Measurements from ENCODE around the gene KIRREL1.
A peak's percentile ranks its signal among the peaks of the same experiment; 100 is the strongest.

The KIRREL1 gene

DNA sequence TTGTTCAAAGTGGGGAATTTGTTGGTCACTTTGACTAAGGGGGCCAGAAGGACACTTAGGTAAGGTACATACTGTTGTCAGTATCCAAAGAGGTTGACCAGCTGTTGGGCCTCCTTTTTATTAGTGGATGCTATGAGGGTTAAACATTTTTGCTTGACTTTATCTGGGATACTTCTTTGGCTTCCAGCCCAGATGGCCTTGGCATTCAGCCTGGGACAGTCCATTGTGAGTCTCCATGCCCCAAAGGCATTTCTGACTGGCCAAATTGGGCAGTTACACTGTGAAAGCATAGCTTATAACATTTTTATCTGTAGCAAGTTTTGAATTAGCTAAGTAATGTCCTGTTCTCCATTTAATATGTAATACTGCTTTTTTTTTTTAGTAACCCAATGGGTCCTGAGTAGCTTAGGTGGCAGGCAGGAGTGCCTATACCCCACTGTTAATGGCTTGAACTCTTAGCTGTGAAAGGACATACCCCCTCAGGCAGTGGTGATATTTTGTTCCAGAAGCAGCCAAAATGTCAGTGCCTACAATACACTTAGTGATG, 151.8 kb downstream of the KIRREL1 start:
- H3K4me3 ChIP-seq (ENCODE audit: low read depth, low read length) = no peak overlapping the region
- TF ChIP-seq, protein P1, sequence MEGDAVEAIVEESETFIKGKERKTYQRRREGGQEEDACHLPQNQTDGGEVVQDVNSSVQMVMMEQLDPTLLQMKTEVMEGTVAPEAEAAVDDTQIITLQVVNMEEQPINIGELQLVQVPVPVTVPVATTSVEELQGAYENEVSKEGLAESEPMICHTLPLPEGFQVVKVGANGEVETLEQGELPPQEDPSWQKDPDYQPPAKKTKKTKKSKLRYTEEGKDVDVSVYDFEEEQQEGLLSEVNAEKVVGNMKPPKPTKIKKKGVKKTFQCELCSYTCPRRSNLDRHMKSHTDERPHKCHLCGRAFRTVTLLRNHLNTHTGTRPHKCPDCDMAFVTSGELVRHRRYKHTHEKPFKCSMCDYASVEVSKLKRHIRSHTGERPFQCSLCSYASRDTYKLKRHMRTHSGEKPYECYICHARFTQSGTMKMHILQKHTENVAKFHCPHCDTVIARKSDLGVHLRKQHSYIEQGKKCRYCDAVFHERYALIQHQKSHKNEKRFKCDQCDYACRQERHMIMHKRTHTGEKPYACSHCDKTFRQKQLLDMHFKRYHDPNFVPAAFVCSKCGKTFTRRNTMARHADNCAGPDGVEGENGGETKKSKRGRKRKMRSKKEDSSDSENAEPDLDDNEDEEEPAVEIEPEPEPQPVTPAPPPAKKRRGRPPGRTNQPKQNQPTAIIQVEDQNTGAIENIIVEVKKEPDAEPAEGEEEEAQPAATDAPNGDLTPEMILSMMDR (IDR thresholded peaks at IDR 0.05; ENCODE audit: low read depth, low read length, missing control alignments) = no peak
- no peak for DNase-seq (ENCODE audit: low read depth)

DNA sequence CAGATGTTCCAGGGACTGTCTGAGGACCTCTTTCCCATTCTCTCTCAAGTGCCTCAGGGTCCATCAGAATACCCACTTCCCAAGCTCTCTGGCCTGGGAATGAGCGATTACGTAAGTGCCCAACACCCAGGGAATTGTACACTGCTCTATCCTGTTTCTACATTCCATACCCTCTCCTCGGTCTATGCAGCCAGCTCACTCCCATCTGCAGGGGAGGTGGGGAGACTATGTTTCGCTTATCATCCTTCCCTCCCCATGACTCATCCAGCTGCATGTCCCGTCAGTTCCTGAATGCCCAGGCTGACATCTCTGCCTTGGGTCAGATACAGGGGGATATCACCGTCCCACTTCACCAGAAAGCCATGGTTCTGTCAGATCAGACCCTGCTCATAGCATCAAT, 152.7 kb downstream of the KIRREL1 start:
- TF ChIP-seq, protein P1 (IDR thresholded peaks at IDR 0.05; ENCODE audit: low read depth, low read length, missing control alignments) = no peak
- DNase-seq (ENCODE audit: low read depth) = no peak
- H3K4me3 ChIP-seq (ENCODE audit: low read depth, low read length) = no peak overlapping the region

DNA sequence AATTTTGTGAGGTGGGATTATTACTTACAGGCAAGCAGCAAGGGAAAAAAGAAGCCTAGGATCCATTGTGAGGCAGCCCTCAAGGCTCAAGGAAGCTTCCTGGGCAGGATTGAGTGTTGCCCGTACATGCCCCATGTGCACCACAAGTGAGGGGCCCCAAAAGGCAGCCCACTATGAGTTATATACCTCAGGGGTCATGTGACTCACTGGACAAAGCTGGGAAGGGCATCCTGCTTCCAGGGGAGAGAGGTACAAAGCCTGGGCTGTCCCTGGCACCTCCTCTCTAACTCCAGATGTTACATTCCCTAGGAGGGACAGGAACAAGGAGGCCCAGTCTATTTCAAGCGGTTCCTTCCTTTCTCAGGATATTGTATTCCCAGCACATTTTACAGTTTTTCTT, 153.3 kb downstream of the KIRREL1 start:
- TF ChIP-seq, protein P1 (IDR thresholded peaks at IDR 0.05; ENCODE audit: low read depth, low read length, missing control alignments) = no peak
- DNase-seq (ENCODE audit: low read depth) = no peak
- H3K4me3 ChIP-seq (ENCODE audit: low read depth, low read length) = no peak overlapping the region

DNA sequence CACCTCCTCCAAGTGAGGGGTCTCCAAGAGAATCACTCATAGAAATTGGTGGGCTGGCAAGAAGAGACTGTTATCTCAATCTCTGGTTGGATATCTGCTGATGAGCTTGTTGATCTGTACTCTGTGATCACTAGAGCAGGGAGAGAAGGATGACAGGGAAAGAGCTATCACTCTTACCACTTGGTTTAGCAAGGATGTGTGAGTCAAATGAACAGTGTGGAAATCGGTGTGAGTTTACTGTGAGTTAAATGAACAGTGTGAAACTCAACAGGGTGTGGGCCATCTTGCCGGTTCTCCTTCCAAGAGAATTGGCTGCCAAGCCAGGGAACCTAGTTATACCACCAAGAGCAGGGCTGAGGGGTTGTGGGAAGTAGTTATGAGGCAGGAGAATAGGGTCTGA, 154.0 kb downstream of the KIRREL1 start:
- H3K4me3 ChIP-seq (ENCODE audit: low read depth, low read length) = no peak overlapping the region
- TF ChIP-seq, protein P1 (IDR thresholded peaks at IDR 0.05; ENCODE audit: low read depth, low read length, missing control alignments) = no peak
- DNase-seq (ENCODE audit: low read depth) = no peak

DNA sequence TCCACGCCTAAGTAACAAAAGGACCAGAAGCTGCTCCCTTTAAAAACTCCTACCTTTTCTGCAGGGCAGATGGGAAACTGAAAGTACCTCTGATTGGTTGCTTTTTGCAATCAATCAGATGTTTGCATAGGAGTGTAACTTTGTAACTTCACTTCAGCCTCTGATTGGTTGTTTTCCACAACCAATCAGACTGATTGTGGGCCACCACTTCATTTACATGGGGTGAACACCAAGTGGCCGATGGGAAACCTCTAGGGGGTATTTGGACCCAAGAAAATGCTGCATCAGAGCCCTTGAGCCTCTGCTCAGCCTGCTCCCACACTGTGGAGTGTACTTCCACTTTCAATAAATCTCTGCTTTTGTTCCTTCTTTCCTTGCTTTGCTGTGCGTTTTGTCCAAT, 154.4 kb downstream of the KIRREL1 start:
- TF ChIP-seq, protein P1 (IDR thresholded peaks at IDR 0.05; ENCODE audit: low read depth, low read length, missing control alignments) = no peak
- no peak for DNase-seq (ENCODE audit: low read depth)
- no peak overlapping the region for H3K4me3 ChIP-seq (ENCODE audit: low read depth, low read length)

DNA sequence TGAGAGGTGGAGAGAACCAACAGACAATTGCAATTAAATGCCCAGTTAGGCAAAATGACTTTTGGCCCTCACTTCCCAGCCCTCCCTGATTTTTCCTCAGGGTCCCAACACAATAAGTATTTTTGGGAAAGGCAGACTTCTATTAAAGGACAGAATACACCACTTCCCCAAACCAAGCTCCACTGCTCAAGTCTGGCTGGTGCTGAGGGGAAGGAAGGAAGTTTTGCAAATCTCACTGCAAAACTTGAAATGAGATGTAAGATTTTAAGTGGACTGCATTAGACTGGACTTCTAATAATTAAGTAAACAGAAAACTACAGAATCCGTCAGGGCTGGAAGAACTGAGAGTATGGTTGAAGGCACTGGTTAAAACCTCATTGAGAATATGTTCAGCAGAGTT, 155.0 kb downstream of the KIRREL1 start:
- DNase-seq (ENCODE audit: low read depth) = no peak
- no peak overlapping the region for H3K4me3 ChIP-seq (ENCODE audit: low read depth, low read length)
- TF ChIP-seq, protein P1 (IDR thresholded peaks at IDR 0.05; ENCODE audit: low read depth, low read length, missing control alignments) = no peak

DNA sequence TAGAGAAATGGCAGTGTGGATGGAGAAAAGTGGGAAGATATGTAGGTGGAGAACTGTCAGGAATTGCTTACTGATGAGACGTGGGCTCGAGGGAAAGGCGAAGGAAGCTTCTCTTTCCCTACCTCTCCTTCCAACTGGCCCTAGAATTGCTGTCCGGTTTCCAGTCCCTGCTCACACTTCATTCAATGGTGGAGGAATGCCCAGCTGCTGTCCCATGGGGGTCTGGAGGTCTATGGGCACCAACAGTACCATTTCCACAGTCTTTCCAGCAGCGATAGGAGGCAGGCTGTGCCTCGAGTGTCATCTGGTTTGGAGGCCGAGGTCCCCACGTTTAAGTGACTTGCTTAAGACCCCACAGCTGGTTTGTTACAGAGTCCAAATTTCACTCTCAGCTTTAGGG, 155.7 kb downstream of the KIRREL1 start:
- peak overlapping the region; percentile 53 for H3K4me3 ChIP-seq (ENCODE audit: low read depth, low read length)
- TF ChIP-seq, protein P1 (IDR thresholded peaks at IDR 0.05; ENCODE audit: low read depth, low read length, missing control alignments) = no peak
- no peak for DNase-seq (ENCODE audit: low read depth)

Measured in GM12864 (cell line).